WERI-Rb-1 (cell line): ENCODE measurements around the gene EDNRB.

ENCODE experiments used
- DNase-seq: peaks from one replicate; pipeline ENCODE4 v3.0.0-alpha.2; 2020
- H3K27ac ChIP-seq: fragments of 250-450 bp; sonication (Bioruptor Pico); 2 replicates; pipeline ENCODE4 v1.5.1; 2020; ENCODE audit warnings: mild to moderate bottlenecking, moderate library complexity
- H3K27me3 ChIP-seq: fragments of 250-450 bp; sonication (Bioruptor Pico); 2 replicates; pipeline ENCODE4 v1.5.1; 2021; ENCODE audit warnings: mild to moderate bottlenecking, low read depth, moderate library complexity; ENCODE audit not compliant: insufficient read depth, severe bottlenecking
- H3K36me3 ChIP-seq: fragments of 250-450 bp; sonication (Bioruptor Pico); 2 replicates; pipeline ENCODE4 v1.5.1; 2020; ENCODE audit warnings: mild to moderate bottlenecking, moderate library complexity
- H3K4me3 ChIP-seq: 2 replicates; pipeline ENCODE4 v1.5.1; 2011; ENCODE audit warnings: low read depth, mild to moderate bottlenecking, control low read depth, low read length
- H3K9me3 ChIP-seq: fragments of 250-450 bp; sonication (Bioruptor Pico); 2 replicates; pipeline ENCODE4 v1.5.1; 2021; ENCODE audit warnings: mild to moderate bottlenecking, moderate library complexity; ENCODE audit not compliant: severe bottlenecking
- TF ChIP-seq, protein P1 (sequence below): IDR thresholded peaks from 2 replicates; pipeline ENCODE4 v1.5.1; 2011; ENCODE audit warnings: low read depth, mild to moderate bottlenecking, control low read depth, inconsistent platforms, low read length

EDNRB gene

DNA sequence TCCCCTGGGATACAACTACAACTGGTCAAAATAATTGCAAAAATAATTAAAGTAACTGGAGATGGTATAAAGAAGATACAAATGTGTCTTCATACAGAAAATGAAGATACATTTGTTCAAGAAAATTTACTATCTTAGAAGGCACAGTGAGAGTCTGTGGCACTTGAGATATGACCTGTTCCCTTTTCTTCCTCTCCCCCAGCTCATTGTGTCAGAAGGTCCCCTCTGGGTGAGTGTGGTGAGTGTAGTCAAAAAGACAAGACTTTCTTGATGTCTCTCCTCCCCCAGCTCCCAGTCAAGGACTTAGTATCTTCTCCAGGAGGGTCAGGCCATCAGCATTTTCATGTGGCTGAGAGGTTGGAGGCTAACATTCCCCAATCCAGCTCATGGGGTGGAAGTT lies 51.7 kb downstream of the EDNRB start:
- DNase-seq: no peak
- Histone ChIP-seq H3K27me3 (no peaks in the 10 kb centered on the region), H3K4me3 (no peak overlapping the region), H3K36me3 (no peaks in the 10 kb centered on the region), H3K27ac (no peak overlapping the region), H3K9me3 (no peaks in the 10 kb centered on the region)
- TF ChIP-seq, protein P1, sequence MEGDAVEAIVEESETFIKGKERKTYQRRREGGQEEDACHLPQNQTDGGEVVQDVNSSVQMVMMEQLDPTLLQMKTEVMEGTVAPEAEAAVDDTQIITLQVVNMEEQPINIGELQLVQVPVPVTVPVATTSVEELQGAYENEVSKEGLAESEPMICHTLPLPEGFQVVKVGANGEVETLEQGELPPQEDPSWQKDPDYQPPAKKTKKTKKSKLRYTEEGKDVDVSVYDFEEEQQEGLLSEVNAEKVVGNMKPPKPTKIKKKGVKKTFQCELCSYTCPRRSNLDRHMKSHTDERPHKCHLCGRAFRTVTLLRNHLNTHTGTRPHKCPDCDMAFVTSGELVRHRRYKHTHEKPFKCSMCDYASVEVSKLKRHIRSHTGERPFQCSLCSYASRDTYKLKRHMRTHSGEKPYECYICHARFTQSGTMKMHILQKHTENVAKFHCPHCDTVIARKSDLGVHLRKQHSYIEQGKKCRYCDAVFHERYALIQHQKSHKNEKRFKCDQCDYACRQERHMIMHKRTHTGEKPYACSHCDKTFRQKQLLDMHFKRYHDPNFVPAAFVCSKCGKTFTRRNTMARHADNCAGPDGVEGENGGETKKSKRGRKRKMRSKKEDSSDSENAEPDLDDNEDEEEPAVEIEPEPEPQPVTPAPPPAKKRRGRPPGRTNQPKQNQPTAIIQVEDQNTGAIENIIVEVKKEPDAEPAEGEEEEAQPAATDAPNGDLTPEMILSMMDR: no peak

DNA sequence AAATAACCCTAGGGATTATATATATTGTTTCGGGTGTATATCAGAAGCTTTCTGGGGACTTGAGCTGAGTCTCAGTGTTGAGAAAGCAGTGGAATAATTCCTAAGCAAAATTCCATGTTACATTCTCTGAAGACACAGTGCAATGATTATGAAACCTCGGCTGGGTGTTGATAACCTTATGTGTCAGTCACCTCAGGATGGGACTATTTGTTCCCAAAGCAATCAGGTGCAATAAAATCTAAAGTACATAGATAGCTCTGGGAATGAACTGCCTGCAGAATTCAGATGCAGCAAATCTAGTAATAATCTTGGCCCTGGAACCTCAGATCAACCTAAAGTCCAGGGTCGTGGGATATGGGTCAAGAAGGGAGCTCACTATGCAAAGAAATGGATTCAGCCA lies 53.0 kb downstream of the EDNRB start:
- Histone ChIP-seq H3K9me3 (no peaks in the 10 kb centered on the region), H3K4me3 (no peak overlapping the region), H3K36me3 (no peaks in the 10 kb centered on the region), H3K27me3 (no peaks in the 10 kb centered on the region), H3K27ac (no peak overlapping the region)
- TF ChIP-seq, protein P1: no peak
- DNase-seq: no peak

DNA sequence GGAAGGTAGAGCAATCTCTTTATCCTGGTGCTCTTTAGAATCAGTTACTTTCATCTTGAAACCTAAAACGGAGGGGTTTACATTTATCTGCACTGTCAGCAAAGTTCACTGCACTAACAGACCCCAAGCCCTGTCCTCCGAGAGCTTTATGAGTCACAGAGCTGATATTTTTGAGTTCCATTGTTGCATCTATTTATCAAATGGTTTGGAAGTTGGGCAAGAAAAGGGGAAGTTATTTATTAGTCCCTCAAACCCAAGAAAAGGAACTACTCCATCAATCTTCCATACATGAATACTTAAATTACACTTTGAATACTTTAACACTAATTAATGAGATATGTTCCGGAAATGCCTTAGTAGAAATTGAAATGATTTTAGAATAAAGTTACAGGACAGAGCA lies 55.5 kb downstream of the EDNRB start:
- H3K9me3 ChIP-seq: no peaks in the 10 kb centered on the region
- TF ChIP-seq, protein P1: no peak
- no peak overlapping the region for H3K4me3 ChIP-seq
- no peak for DNase-seq
- H3K27me3 ChIP-seq: no peaks in the 10 kb centered on the region
- H3K27ac ChIP-seq: no peak overlapping the region
- no peaks in the 10 kb centered on the region for H3K36me3 ChIP-seq

DNA sequence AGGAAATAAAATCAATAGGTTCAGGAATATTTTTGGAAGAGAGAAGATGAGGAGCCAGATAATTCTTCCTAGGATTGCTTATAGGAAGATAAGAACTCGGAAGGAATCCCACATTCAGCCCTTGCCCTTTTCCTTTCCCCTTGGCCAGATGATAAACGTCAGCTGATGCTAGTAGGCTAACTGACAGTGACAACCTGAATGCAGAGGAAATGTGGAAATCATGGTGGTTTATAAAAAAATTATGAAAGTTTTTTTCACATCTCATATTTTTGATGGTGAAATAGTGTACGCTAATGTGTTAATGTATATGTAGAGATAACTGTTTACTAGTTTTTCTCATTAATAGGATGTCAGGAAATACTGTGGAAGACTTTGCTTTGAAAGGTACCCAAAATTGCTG lies 56.9 kb downstream of the EDNRB start:
- TF ChIP-seq, protein P1: no peak
- DNase-seq: no peak

DNA sequence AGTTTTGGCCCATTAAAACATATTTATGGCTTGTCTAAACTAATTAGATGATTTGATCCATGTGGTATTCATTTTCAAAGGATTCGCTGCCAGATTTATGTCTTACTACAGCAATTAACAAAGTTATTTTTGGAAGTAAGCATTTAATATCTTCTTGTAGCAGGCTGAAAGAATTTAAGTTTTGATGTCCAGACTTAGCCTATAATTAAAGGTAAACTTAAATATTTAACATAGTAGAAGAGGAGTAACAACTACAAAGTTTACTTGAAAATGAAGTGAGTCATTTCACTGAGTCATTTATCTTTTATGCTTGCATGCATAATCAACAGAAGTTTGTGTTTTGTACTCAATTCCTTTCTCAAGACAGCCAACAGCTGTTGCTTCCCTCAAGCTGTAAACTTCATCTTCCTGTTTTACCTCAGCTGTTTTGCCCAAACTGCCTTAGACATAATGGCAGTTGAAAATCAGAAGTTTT lies 58.1 kb downstream of the EDNRB start:
- H3K36me3 ChIP-seq: no peaks in the 10 kb centered on the region
- no peak for DNase-seq
- H3K27me3 ChIP-seq: no peaks in the 10 kb centered on the region
- H3K27ac ChIP-seq: no peak overlapping the region
- TF ChIP-seq, protein P1: no peak
- no peaks in the 10 kb centered on the region for H3K9me3 ChIP-seq
- no peak overlapping the region for H3K4me3 ChIP-seq

More for the DNA sequence above, 56.9 kb downstream of the EDNRB start:
- H3K36me3 ChIP-seq: no peaks in the 10 kb centered on the region
- H3K4me3 ChIP-seq: no peak overlapping the region
- no peaks in the 10 kb centered on the region for H3K27me3 ChIP-seq
- H3K9me3 ChIP-seq: no peaks in the 10 kb centered on the region
- no peak overlapping the region for H3K27ac ChIP-seq

DNA sequence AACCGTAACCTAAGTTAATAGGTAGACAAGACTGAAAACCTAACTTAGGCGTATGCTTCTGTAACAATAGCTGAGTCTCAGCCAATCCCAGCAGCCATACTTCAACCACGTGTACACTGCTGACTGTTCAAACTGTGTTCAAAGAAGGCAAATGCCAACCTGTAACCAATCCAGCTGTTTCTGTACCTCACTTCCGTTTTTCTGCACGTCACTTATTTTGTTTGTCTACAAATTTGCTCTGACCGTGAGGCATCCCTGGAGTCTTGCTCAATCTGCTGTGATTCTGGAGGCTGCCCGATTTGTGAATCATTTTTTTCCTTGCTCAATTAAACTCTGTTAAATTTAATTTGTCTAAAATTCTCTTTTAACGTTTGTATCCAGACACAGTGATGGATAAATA lies 59.2 kb downstream of the EDNRB start:
- H3K9me3 ChIP-seq: no peaks in the 10 kb centered on the region
- H3K36me3 ChIP-seq: no peaks in the 10 kb centered on the region
- no peak for DNase-seq
- TF ChIP-seq, protein P1: no peak
- no peaks in the 10 kb centered on the region for H3K27me3 ChIP-seq
- H3K4me3 ChIP-seq: no peak overlapping the region
- no peak overlapping the region for H3K27ac ChIP-seq
